H1 (cell line): ENCODE measurements around the gene CACNG6. TPM values are rescaled to one million over a fixed set of nuclear protein-coding genes. Genes with fewer than 3 reads are reported as not detected.

ENCODE experiments used
- ATF3 ChIP-seq: IDR thresholded peaks from 2 replicates; pipeline ENCODE4 v1.6.1; 2011; ENCODE audit warnings: low read depth, mild to moderate bottlenecking, low read length; ENCODE audit not compliant: insufficient read depth
- BACH1 ChIP-seq: IDR thresholded peaks from 2 replicates; pipeline ENCODE4 v1.6.1; 2012; ENCODE audit warnings: low read length, improper control_type of control experiment
- BCL11A ChIP-seq, 2 experiments: IDR thresholded peaks; one replicate each; pipeline ENCODE4 v1.6.1; 2011; ENCODE audit warnings: low read depth in 2 of 2, low read length in 2 of 2, mild to moderate bottlenecking in 2 of 2
- CBX5 ChIP-seq: fragments of 300-800, 300-1000 bp; sonication (generic); IDR thresholded peaks from 2 replicates; pipeline ENCODE4 v1.7.1; 2016; ENCODE audit warnings: antibody characterized with exemption, low read length, low read depth
- CBX8 ChIP-seq: fragments of 300-800, 300-1000 bp; sonication (generic); IDR thresholded peaks from 2 replicates; pipeline ENCODE4 v1.7.1; 2016; ENCODE audit warnings: low read depth, low read length, borderline replicate concordance
- CHD2 ChIP-seq: IDR thresholded peaks from 2 replicates; pipeline ENCODE4 v1.6.1; 2012; ENCODE audit warnings: low read length, improper control_type of control experiment
- CREB1 ChIP-seq: IDR thresholded peaks from 2 replicates; pipeline ENCODE4 v1.6.1; 2012; ENCODE audit warnings: inconsistent platforms
- EZH2 ChIP-seq: fragments of 200-600 bp; sonication (generic); IDR thresholded peaks from 2 replicates; pipeline ENCODE4 v1.7.1; 2012; ENCODE audit warnings: low read depth, mild to moderate bottlenecking, moderate library complexity, low read length, inconsistent platforms; ENCODE audit not compliant: severe bottlenecking
- FOSL1 ChIP-seq: IDR thresholded peaks from 2 replicates; pipeline ENCODE4 v1.6.1; 2011; ENCODE audit warnings: mild to moderate bottlenecking, low read depth, low read length, moderate library complexity; ENCODE audit not compliant: insufficient read depth
- HDAC2 ChIP-seq, 2 experiments: fragments of 300-600 bp in 1 of 2; sonication (generic) in 1 of 2; IDR thresholded peaks; 2 replicates each; pipeline ENCODE4 v1.6.1; 2011 to 2012; ENCODE audit warnings: low read depth in 2 of 2, low read length in 2 of 2, mild to moderate bottlenecking in 2 of 2, moderate library complexity in 2 of 2, borderline replicate concordance in 1 of 2, inconsistent platforms in 1 of 2
- JUN ChIP-seq: IDR thresholded peaks from 2 replicates; pipeline ENCODE4 v1.6.1; 2011; ENCODE audit warnings: low read depth, mild to moderate bottlenecking, improper control_type of control experiment, low read length
- KDM1A ChIP-seq: fragments of 200-600, 300-600 bp; sonication (generic); IDR thresholded peaks from 2 replicates; pipeline ENCODE4 v1.7.1; 2016; ENCODE audit warnings: mild to moderate bottlenecking, low read length, borderline replicate concordance
- KDM5A ChIP-seq: fragments of 200-600 bp; IDR thresholded peaks from 2 replicates; pipeline ENCODE4 v1.7.1; 2012; ENCODE audit warnings: mild to moderate bottlenecking, low read length, inconsistent platforms, mixed read lengths
- MAFK ChIP-seq: IDR thresholded peaks from 2 replicates; pipeline ENCODE4 v1.6.1; 2012; ENCODE audit warnings: low read depth, mild to moderate bottlenecking, improper control_type of control experiment, low read length
- MAX ChIP-seq: IDR thresholded peaks from 2 replicates; pipeline ENCODE4 v1.6.1; 2012; ENCODE audit warnings: inconsistent platforms
- PHF8 ChIP-seq: fragments of 200-600 bp; sonication (generic); conservative IDR thresholded peaks from 2 replicates; pipeline ENCODE4 v1.7.1; 2012; ENCODE audit warnings: low read depth, mild to moderate bottlenecking, inconsistent platforms, low read length, moderate library complexity
- POU5F1 ChIP-seq: IDR thresholded peaks from 2 replicates; pipeline ENCODE4 v1.6.1; 2011; ENCODE audit warnings: low read depth, mild to moderate bottlenecking, low read length, moderate library complexity
- RBBP5 ChIP-seq: IDR thresholded peaks from 2 replicates; pipeline ENCODE4 v1.7.1; 2012; ENCODE audit warnings: low read depth, mild to moderate bottlenecking, inconsistent platforms, low read length, moderate library complexity, borderline replicate concordance
- RFX5 ChIP-seq: IDR thresholded peaks from 2 replicates; pipeline ENCODE4 v1.6.1; 2011; ENCODE audit warnings: low read depth, low read length, improper control_type of control experiment, borderline replicate concordance
- TCF12 ChIP-seq: IDR thresholded peaks from 2 replicates; pipeline ENCODE4 v1.6.1; 2011; ENCODE audit warnings: low read depth, mild to moderate bottlenecking, low read length
- USF2 ChIP-seq: IDR thresholded peaks from 2 replicates; pipeline ENCODE4 v1.6.1; 2011; ENCODE audit warnings: low read length, improper control_type of control experiment
- ZNF274 ChIP-seq: IDR thresholded peaks from 2 replicates; pipeline ENCODE4 v1.7.0; 2012; ENCODE audit warnings: low read length, borderline replicate concordance; ENCODE audit errors: extremely low read depth
- polyA plus RNA-seq, 7 experiments: library from polyadenylated mRNA; depleted of rRNA in 3 of 7; stranded (reverse) in 5 of 7; unstranded in 2 of 7; fragments of >200 nt in 5 of 7; fragments of 200-250 nt in 2 of 7; gene quantifications; 1 replicate in 5 of 7; 2 replicates in 1 of 7; 4 replicates in 1 of 7; pipeline versions ENCODE4 v1.2.1 to v1.2.3, GENCODE V29; 2011 to 2013; ENCODE audit warnings: missing spikeins in 2 of 7, mixed read lengths in 2 of 7
- total RNA-seq: library from RNA; stranded (reverse); fragmentation: NEBNext Ultra II Directional; extraction: Animal tissue kit (Norgen Biotek cat#: 25700); gene quantifications from 2 replicates; pipeline ENCODE4 v1.2.1, GENCODE V29; 2021

CACNG6 gene
- total and polyA plus RNA-seq, 2 of the 8 experiments (the other 6 are each of a cell fraction or from before 2014, with no cell fraction given): 1.2 to 1.6 TPM

GRCh38 chr19:53947624-53948023 lies 43.8 kb upstream of the CACNG6 start (continued):
- TF ChIP-seq EZH2 (no peak), JUN (no peak), ZNF274 (no peak), RBBP5 (no peak), MAFK (no peak), HDAC2 (IDR thresholded peaks at IDR 0.05; ENCODE audit: borderline replicate concordance in 1 of 2, low read depth in 2 of 2, low read length in 2 of 2) (no peak), FOSL1 (no peak), POU5F1 (no peak), USF2 (no peak), CHD2 (no peak), KDM1A (peak; percentile 59; the same call in 1 of the 2 replicates), BACH1 (no peak), ATF3 (no peak), CREB1 (no peak), TCF12 (no peak), PHF8 (no peak), CBX5 (no peak), RFX5 (no peak), KDM5A (no peak), BCL11A (IDR thresholded peaks at IDR 0.05; ENCODE audit: low read depth in 2 of 2, low read length in 2 of 2) (no peak), MAX (no peak), CBX8 (no peak)
